ENCODE measurements around the gene MAD1L1.

Gene MAD1L1

GRCh38 chr7:2003451-2003930 lies 229.3 kb downstream of the MAD1L1 start:
- TF ChIP-seq, protein P1, sequence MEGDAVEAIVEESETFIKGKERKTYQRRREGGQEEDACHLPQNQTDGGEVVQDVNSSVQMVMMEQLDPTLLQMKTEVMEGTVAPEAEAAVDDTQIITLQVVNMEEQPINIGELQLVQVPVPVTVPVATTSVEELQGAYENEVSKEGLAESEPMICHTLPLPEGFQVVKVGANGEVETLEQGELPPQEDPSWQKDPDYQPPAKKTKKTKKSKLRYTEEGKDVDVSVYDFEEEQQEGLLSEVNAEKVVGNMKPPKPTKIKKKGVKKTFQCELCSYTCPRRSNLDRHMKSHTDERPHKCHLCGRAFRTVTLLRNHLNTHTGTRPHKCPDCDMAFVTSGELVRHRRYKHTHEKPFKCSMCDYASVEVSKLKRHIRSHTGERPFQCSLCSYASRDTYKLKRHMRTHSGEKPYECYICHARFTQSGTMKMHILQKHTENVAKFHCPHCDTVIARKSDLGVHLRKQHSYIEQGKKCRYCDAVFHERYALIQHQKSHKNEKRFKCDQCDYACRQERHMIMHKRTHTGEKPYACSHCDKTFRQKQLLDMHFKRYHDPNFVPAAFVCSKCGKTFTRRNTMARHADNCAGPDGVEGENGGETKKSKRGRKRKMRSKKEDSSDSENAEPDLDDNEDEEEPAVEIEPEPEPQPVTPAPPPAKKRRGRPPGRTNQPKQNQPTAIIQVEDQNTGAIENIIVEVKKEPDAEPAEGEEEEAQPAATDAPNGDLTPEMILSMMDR (IDR thresholded peaks at IDR 0.05; ENCODE audit: borderline replicate concordance, insufficient read depth, low read depth, low read length): no peak
- H3K4me3 ChIP-seq (ENCODE audit: low read depth, low read length): no peak overlapping the region

- no peak overlapping the region for H3K4me3 ChIP-seq (ENCODE audit: low read depth, low read length)
- TF ChIP-seq, protein P1 (IDR thresholded peaks at IDR 0.05; ENCODE audit: borderline replicate concordance, insufficient read depth, low read depth, low read length): no peak
These were observed 229.9 kb downstream of the MAD1L1 start for GRCh38 chr7:2002561-2003450.

GRCh38 chr7:2001601-2002442 lies 230.9 kb downstream of the MAD1L1 start:
- TF ChIP-seq, protein P1 (IDR thresholded peaks at IDR 0.05; ENCODE audit: borderline replicate concordance, insufficient read depth, low read depth, low read length): no peak
- H3K4me3 ChIP-seq (ENCODE audit: low read depth, low read length): no peak overlapping the region

DNA sequence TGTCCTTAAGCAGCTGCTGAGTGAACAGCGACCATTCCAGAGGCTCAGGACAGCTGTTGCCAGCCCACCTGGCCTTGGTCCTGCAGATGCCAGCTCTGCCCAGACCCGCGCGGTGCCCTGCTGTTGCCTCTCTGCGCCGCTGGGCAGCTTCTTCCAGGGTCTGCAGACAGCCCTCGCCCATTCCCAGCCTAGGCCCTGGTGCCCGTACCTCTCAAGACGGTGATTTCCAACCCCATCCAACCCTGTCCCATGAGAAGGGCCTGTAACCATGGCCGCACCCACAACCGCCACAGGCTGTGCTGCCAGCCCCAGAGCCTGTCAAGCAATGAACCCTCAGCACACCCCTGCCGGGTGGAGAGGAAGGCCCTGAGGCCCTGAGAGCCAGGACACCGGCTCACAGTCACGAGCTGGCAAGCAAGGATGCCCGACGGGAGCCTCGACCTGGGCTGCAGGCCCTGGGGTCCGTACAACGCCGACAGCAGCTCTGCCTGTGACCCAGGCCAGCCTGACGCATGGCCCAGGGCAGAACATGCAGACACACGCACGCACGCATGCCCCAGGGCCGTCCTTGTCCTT lies 231.9 kb downstream of the MAD1L1 start:
- TF ChIP-seq, protein P1 (IDR thresholded peaks at IDR 0.05; ENCODE audit: borderline replicate concordance, insufficient read depth, low read depth, low read length): no peak
- H3K4me3 ChIP-seq (ENCODE audit: low read depth, low read length): no peak overlapping the region

DNA sequence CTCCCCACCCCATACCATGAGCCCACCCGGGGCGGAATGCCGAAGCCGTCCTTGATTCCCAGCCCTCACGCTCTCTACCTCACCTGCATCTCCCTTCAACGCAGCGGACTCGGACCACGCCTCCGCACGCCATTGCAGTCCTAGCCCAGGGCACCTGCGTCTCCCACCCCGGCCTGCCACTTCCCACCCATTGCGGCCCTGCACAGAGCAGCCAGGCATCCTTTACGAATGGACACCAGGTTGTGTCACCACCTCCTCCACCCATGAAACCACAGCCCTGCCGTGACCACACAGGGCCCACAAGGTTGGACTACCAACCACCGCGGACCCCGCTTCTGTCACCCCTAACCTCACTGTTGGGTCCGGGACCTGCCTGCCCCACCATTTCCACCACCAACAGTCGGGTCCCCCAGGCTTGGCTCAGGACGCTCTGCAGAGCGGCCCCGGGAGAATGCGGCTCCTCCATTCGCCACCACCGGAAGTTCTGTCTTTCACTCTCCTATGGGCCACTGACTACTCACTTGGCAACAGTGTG lies 232.5 kb downstream of the MAD1L1 start:
- no peak overlapping the region for H3K4me3 ChIP-seq (ENCODE audit: low read depth, low read length)

DNA sequence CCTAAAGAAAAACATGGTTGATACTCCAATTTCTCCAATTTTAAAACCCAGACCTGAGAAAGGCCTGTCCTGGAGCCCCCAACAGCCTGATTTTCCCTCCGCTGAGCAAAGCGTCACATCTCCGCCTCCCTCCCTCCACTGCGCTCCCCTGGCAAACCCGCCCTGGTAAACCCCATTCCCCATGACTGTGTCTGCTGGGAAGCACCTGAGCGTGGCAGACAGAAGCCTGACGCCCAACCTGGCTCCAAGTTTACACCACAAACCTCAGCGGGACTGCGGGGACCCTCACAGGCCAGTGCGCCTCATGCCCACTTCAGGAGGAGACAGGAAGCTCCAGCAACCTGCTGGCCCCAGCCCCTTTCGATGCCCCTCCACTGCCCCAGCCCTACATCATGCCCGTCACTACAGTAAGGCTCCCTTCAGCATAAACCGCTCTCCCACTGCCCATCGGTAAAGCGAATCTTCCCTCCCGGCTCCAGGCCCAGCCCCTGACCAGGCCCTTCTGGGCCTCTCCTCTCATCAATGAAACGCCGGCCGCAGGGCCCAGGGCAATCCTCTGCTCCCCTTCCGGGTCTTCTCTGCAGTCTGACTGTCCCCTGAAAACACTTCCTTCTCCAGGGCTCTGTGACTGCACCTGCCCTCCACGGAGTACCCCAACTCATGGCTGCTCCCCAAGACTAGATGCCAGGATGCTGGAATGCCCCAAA lies 233.3 kb downstream of the MAD1L1 start:
- TF ChIP-seq, protein P1 (IDR thresholded peaks at IDR 0.05; ENCODE audit: borderline replicate concordance, insufficient read depth, low read depth, low read length): no peak
- H3K4me3 ChIP-seq (ENCODE audit: low read depth, low read length): no peak overlapping the region

More for the DNA sequence above, 232.5 kb downstream of the MAD1L1 start:
- TF ChIP-seq, protein P1 (IDR thresholded peaks at IDR 0.05; ENCODE audit: borderline replicate concordance, insufficient read depth, low read depth, low read length): no peak
